Measurements from ENCODE around the gene PPP1R1A.

PPP1R1A gene, protein sequence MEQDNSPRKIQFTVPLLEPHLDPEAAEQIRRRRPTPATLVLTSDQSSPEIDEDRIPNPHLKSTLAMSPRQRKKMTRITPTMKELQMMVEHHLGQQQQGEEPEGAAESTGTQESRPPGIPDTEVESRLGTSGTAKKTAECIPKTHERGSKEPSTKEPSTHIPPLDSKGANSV

DNA sequence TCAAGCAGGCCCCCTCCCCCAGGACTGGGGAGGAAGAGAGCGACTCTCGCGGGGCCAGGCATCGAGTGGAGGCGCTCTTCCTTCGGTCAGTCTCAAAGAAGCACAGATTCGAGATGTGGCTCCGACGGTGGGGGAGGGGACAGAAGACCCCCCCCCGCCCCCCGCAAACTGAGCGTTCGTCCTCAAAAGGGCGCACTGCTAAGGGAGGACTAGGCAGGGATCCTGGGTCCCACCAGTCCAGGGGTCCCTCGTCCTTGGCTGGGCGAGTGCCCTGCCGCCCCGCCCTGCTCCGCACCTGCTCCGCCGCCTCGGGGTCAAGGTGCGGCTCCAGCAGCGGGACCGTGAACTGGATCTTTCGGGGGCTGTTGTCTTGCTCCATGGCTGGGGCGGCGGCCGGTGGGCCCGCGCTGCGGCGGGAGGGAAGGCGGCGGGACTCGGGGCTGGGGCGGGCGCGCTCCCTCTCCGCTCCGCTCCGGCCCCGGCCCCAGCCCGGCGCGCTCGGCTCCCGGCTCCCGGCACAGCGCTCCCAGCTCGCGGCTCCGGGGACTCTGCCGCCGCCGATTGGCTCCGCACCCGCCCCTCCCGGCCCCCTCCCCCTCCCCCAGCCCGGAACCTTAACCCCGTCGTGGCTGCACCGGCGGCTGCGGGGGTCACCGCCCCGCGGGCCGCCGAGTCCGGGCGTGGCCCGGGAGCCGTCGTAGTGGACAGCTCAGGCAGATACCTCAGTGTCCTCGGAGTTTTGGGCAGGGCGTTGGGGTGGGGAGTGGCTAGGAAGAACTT, at the start of gene PPP1R1A:
PPP1R1A (minus strand) TSS at position 550 of the 780 bp plus-strand sequence; CDS start at position 379, 171 bp downstream.
- H3K27me3 Mint-ChIP-seq = peaks cover 36% of the 10 kb centered on the region
- no peaks in the 10 kb centered on the region for H3K9me3 Mint-ChIP-seq
- H3K4me3 Mint-ChIP-seq = peak within 1 kb of the TSS; percentile 75
- H3K4me1 Mint-ChIP-seq = peaks cover 10% of the 10 kb centered on the region
- no peak within 1 kb of the TSS for H3K27ac Mint-ChIP-seq
- no peaks in the 10 kb centered on the region for H3K36me3 Mint-ChIP-seq

DNA sequence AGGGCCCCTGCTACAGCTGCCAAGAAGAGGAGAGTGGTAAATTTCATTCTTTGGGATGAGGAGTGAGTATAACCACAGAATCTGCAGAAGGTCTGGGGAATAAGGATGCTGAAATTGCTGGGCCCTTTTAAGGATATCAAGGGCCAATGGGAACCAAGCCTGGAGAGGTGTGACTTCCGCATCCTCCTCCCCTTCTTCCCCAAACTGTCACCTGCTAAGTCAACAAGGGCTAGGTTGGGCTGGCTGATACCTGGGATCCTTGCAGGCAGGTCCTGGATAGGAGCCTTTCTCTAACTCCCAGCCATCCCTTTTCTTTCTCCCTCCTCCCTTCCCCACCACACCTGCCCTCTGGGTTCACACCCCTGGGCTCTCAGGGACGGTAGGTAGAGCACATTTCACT, 46.3 kb upstream of the PPP1R1A start, which contains the start of gene LACRT:
LACRT (minus strand) TSS at position 101 of the 400 bp plus-strand sequence; CDS start at position 47, 54 bp downstream.
- H3K4me3 Mint-ChIP-seq = no peak within 1 kb of the TSS
- no peaks in the 10 kb centered on the region for H3K36me3 Mint-ChIP-seq
- no peak within 1 kb of the TSS for H3K27ac Mint-ChIP-seq
- peaks cover 10% of the 10 kb centered on the region for H3K27me3 Mint-ChIP-seq
- no peaks in the 10 kb centered on the region for H3K9me3 Mint-ChIP-seq
- H3K4me1 Mint-ChIP-seq = no peaks in the 10 kb centered on the region

DNA sequence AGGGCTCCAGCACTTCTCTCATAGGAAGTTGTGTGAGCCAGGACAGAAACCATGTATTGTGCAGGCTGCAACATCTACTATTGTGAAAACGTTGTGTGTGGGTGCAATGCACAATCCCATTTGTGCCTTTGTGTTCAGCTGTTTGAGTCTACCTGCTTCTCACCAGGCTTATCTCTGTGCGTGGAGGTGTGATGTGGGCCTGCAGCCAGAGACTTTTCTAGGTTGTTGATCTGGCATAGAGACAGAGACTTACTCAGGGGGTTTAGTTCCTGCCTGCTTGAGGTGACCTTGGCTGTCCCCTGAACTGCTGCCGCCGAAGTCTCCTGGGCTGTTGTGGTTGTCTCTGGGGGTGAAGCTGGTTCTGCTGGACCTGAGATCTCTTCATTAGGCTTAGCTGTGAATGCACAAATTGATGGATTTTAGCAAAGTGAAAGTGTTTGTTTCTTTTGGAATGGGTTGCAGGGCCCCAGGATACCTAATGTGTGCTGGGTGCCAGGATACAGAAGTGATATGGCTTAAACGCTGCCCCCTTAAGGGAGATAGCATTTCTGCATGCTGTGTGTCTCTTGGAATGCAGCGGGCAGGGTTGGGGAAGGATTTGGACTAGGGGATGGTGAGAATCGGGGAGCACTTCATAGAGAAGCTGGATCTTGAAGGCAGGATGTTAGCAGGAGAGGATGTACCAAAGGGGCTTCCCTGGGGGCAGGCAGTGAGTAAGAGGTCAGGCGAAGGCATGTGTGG, 43.7 kb upstream of the PPP1R1A start:
- no peaks in the 10 kb centered on the region for H3K9me3 Mint-ChIP-seq
- no peak overlapping the region for H3K4me3 Mint-ChIP-seq
- H3K36me3 Mint-ChIP-seq = no peaks in the 10 kb centered on the region
- H3K27ac Mint-ChIP-seq = peak overlapping the region; percentile 4
- H3K27me3 Mint-ChIP-seq = peaks cover 12% of the 10 kb centered on the region
- H3K4me1 Mint-ChIP-seq = no peaks in the 10 kb centered on the region

DNA sequence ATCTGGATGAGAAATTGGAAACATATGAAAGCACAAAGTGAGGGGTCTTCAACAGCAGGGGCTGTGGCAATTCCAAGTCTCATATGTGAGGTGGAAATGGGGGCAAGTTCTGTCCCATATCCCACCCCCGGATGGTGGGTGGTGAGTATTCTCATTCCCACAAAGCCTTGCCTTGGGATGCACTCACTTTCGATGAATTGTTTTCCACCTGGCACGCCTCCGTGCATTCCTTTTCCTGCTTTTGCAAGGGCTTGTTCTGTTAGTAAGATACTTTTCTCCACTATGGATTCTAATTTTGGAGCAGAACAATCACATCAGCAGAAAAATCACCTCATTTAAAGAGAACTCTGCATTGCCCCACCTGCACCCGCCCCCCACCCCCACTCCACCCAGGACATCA, 43.1 kb upstream of the PPP1R1A start:
- Mint-ChIP-seq H3K9me3 (no peaks in the 10 kb centered on the region), H3K27me3 (peaks cover 18% of the 10 kb centered on the region), H3K4me1 (no peaks in the 10 kb centered on the region)

DNA sequence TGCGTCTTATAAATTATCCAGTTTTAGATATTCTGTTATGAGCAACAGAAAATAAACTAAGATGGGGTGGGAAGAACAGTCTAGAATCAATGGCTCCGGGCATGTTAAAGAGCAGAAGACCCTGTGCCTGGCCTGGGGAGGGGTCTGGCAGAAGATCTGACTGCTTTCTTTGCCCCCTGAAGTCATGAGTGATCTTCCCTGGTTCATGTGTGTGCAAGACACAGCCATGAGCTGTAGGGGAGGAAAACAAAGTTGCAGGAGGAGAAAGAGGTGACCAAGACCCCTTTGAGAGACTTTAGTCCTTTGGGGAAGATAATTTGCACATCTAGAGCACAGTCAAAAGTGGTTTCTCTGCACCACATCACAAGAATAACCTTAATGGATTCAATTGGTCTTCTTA, 41.5 kb upstream of the PPP1R1A start:
- Mint-ChIP-seq H3K4me1 (no peaks in the 10 kb centered on the region), H3K27ac (no peak overlapping the region), H3K36me3 (peaks cover 4% of the 10 kb centered on the region), H3K9me3 (no peaks in the 10 kb centered on the region), H3K27me3 (peaks cover 28% of the 10 kb centered on the region), H3K4me3 (no peak overlapping the region)

More for the DNA sequence above, 43.1 kb upstream of the PPP1R1A start:
- H3K27ac Mint-ChIP-seq = no peak overlapping the region
- no peak overlapping the region for H3K4me3 Mint-ChIP-seq
- H3K36me3 Mint-ChIP-seq = peaks cover 4% of the 10 kb centered on the region

DNA sequence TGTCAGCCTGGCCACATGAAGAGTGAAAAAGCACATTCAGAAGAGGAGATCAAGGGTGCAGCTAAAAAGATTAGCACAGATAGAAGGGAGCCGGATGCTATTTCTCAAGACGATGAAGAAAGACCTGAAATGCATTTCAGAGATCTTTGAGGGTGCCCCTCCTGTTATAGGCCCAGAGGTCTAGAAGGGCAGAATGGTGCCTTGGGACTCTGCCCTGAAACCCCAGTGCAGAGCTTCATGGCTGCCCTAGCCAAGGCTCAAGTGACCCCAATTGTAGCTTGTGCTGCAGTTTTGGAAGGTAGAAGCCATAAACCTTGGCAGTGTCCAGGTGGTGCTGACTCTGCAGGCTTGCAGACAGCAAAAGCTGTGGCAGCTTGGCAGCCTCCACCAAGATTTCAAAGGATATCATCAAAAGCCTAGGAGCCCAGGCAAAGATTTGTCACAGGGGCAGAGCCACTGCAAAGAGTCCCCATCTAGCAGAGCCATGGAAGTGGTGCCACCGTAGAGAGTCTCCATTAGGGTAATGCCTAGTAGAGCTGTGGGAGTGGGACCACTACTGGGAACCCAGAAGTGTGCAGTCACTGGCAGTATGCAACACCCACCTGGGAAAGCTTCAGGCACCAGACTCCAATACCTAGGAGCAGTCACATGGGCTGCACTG, 39.9 kb upstream of the PPP1R1A start:
- Mint-ChIP-seq H3K9me3 (no peaks in the 10 kb centered on the region), H3K27me3 (peaks cover 39% of the 10 kb centered on the region), H3K4me3 (no peak overlapping the region), H3K36me3 (peaks cover 4% of the 10 kb centered on the region), H3K27ac (no peak overlapping the region), H3K4me1 (no peaks in the 10 kb centered on the region)

DNA sequence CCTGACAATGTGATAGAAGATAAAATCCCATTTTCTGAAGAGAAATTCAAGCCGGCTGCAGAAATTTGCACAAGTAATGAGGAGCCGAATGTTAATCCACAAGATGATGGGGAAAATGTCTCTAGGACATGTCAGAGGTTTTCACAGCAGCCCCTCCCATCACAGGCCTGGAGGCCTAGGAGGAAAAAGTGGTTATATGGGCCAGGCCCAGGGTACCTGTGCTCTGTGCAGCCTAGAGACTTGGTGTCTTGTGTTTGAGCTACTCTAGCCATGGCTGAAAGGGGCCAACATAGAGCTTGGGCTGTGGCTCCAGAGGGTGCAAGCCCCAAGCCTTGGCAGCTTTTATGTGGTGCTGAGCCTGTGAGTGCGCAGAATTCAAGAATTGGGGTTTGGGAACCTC, 38.8 kb upstream of the PPP1R1A start:
- Mint-ChIP-seq H3K36me3 (peaks cover 4% of the 10 kb centered on the region), H3K4me1 (no peaks in the 10 kb centered on the region), H3K27me3 (peaks cover 40% of the 10 kb centered on the region), H3K4me3 (no peak overlapping the region), H3K27ac (no peak overlapping the region), H3K9me3 (no peaks in the 10 kb centered on the region)

DNA sequence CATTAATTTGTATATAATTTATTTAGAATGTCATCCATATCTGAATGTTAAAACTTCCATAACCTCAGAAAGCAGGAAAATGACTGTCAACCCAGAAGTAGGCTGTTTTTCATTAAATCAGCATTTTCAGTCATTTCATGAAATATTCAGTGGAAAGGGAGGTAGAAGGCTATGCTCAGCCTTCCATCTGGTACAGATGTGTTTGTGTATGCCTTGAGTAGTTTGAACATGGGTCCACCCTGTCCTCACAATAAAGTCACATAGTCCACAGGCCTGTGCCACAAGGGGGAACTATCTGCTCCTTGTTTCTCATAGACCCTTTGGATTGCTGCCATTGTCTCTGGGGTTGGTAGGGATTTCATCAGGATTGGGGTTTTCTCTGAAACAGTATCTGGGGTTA, 37.1 kb upstream of the PPP1R1A start:
- H3K4me3 Mint-ChIP-seq = no peak overlapping the region

DNA sequence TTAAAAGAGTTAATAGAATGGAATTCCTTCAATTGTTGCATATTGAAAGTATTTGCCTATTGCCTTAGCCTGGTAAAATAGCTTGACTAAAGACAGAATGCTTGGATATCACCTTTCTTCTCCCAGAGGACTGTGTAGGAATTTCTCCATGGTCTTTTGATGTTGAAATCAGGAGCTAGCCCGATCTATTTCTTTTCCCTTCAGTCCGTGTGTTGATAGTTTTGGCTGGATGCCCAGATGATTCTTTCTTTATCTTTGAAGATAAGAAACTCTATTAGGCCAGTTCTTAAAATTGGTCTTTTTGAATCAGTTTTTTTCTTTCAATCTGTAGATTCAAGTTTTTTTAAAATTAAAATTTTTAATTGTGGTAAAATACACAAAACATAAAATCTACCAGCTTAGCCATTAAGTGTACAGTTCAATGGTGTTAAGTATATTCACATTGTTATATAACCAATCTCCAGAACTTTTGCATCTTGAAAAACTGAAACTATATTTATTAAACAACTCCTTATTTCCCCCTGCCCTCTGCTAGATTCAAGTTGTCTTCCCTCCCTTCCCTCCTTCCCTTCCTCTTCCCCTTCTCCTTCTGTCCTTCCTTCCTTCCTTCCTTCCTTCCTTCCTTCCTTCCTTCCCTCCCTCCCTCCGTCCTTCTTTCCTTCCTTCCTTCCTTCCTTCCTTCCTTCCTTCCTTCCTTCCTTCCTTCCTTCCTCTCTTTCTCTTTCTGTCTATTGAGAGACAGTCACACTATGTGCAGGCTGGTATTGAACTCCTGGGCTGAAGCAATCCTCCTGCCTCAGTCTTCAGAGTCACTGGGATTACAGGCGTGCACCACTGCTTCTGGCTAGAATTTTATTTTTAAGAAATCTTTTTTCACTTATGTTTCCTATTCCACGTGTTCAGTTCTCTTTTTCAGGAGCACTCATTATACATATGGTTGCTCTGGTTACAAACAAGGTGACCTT, 36.1 kb upstream of the PPP1R1A start:
- Mint-ChIP-seq H3K27me3 (peaks cover 49% of the 10 kb centered on the region), H3K36me3 (peaks cover 4% of the 10 kb centered on the region), H3K9me3 (no peaks in the 10 kb centered on the region), H3K4me3 (no peak overlapping the region), H3K27ac (no peak overlapping the region), H3K4me1 (no peaks in the 10 kb centered on the region)

More for the DNA sequence above, 37.1 kb upstream of the PPP1R1A start:
- Mint-ChIP-seq H3K27me3 (peaks cover 47% of the 10 kb centered on the region), H3K9me3 (no peaks in the 10 kb centered on the region), H3K4me1 (no peaks in the 10 kb centered on the region), H3K36me3 (peaks cover 4% of the 10 kb centered on the region), H3K27ac (no peak overlapping the region)

DNA sequence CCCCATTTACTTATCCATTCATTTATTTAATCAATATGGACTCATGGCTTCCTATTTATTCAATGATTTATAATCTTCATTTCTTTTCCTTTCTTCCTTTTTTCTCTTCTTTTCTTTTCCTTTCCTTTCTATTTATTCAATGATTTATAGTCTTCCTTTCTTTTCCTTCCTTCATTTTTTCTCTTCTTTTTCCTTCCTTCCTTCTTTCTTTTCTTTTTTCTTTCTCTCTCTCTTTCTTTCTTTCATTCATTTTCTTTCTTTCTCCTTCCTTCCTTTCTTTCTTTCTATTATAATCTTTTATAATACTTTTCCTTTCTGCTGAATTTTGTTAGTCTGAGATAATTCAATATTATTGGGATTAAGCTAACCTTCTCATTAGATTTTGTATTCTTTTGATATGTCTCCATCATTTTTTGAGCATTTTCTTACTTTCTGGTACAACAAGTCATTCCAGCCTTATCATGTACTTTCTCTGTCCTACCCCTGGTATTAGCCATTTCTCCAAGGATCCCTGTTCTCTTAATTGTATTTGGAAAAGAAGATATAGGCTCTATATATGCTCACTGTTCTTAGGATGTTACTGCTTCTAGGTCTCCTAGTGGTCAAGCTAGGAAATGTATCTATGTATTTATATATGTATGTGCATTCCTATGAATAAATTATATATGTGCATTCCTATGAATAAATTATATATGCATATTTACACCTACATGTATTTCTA, 34.2 kb upstream of the PPP1R1A start:
- peaks cover 4% of the 10 kb centered on the region for H3K36me3 Mint-ChIP-seq
- H3K27me3 Mint-ChIP-seq = peaks cover 48% of the 10 kb centered on the region
- no peak overlapping the region for H3K27ac Mint-ChIP-seq
- no peak overlapping the region for H3K4me3 Mint-ChIP-seq
- no peaks in the 10 kb centered on the region for H3K4me1 Mint-ChIP-seq
- H3K9me3 Mint-ChIP-seq = no peaks in the 10 kb centered on the region

DNA sequence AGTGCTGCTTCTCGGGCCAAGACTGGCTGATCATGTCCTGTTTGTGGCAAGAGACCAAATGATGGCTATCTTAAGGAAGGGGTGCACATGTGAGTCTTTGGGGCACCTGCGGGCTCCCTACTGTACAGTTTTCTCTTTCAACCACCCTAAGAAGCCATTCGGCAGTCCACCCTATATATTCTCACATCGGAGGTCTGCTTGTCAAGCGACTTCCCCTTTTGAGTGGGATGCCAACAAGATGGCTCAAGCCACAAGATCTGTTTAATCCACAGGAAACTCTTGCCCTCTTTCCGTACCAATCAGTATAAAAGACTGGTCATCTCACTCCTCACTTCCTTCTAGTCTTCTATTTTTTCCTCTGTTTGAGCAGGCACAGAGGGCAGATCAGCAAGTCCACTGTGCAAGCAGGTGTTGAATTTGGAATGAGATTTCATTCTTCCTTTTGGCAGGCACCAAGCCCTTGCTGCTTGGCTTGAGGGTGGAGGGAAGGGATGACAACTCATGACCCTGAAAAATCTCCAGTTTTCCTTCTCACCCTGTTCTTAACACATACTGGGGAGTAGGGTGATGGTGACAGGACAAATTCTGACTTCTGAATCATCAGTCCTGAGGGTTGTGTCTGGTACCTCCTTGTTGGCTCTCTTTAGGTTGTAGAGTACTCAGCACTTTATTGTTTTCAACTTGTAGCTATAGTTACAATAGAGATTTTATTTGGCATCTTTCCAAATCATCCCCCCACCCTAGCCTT, 28.6 kb upstream of the PPP1R1A start:
- Mint-ChIP-seq H3K4me1 (no peaks in the 10 kb centered on the region), H3K27ac (no peak overlapping the region), H3K27me3 (peaks cover 20% of the 10 kb centered on the region), H3K36me3 (no peaks in the 10 kb centered on the region), H3K9me3 (no peaks in the 10 kb centered on the region), H3K4me3 (no peak overlapping the region)

DNA sequence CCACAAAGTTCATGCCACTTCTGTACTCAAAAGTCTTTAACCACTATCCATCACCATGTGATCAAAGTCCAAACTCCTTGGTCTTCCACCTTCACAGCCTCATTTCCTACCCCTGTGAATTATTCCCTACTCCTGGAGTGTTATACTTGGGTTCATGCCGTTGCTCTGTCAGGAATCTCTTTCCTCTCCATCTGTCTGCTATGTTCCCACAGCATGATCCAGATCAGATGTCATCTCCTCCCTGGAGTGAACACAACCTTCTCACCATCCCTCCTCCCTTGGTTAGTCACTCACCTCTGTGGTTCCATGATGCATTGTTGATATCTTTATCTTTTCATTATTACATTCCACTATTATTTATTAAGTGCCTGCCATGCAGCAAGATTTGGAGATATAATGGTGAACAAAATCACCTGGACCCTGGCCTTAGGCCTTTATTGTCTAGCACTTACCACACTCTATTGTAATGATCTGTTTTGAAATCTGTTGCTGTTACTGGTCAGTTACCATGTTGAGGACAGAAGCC, 23.8 kb upstream of the PPP1R1A start:
- Mint-ChIP-seq H3K27me3 (peaks cover 7% of the 10 kb centered on the region), H3K36me3 (no peaks in the 10 kb centered on the region), H3K27ac (peak overlapping the region; percentile 8), H3K4me3 (no peak overlapping the region), H3K9me3 (no peaks in the 10 kb centered on the region), H3K4me1 (no peaks in the 10 kb centered on the region)

DNA sequence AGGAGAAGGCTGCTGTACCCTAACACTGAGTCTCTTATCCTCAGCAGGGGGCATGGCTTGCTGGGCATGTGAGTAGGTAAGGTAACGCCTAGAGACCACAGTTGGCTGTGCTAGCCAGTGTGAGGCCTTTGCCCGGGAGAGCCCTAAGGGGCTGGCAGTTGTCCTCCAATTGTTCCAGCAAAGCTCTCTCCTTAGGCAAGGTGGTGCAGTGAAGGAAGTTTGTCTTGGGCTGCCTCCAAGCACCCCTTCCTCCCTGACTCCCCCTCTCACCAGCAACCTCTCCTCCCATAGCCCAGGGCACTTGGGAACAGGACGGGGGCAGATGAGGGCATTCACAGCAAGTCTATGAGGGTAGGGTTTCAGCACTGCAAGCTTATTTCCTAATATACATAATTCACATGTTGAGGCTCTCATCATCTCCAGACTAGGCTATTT, 23.3 kb upstream of the PPP1R1A start:
- Mint-ChIP-seq H3K27me3 (peaks cover 7% of the 10 kb centered on the region), H3K9me3 (no peaks in the 10 kb centered on the region), H3K36me3 (no peaks in the 10 kb centered on the region), H3K4me1 (no peaks in the 10 kb centered on the region), H3K4me3 (no peak overlapping the region), H3K27ac (no peak overlapping the region)
